ENCODE data around the gene RBBP5.

DNA sequence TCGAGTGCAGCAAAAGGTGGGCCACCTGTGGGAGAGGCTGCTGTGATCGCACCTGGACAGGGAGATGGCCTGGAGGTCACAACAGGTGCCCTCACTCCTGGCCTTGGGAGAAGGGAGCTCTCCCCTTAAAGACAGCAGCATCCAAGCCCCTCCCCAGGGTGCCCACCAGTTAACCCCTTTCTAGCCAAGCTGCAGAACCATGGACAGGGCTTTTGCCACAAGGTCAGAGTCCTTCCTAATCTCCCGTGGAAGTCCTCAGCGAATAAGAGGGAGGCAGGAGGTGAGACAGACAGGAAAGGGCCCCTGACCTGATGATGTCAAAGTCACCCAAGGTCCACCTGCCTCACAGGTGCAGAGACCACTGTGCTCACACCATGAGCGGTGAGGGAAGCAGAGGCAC lies 77.0 kb downstream of the RBBP5 start:
- TF ChIP-seq, protein P1, sequence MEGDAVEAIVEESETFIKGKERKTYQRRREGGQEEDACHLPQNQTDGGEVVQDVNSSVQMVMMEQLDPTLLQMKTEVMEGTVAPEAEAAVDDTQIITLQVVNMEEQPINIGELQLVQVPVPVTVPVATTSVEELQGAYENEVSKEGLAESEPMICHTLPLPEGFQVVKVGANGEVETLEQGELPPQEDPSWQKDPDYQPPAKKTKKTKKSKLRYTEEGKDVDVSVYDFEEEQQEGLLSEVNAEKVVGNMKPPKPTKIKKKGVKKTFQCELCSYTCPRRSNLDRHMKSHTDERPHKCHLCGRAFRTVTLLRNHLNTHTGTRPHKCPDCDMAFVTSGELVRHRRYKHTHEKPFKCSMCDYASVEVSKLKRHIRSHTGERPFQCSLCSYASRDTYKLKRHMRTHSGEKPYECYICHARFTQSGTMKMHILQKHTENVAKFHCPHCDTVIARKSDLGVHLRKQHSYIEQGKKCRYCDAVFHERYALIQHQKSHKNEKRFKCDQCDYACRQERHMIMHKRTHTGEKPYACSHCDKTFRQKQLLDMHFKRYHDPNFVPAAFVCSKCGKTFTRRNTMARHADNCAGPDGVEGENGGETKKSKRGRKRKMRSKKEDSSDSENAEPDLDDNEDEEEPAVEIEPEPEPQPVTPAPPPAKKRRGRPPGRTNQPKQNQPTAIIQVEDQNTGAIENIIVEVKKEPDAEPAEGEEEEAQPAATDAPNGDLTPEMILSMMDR (IDR thresholded peaks at IDR 0.05), result no peak
- TF ChIP-seq POLR2A (IDR thresholded peaks at IDR 0.05; ENCODE audit: low read depth), result no peak
- no peak for TF ChIP-seq POLR2AphosphoS5 (IDR thresholded peaks at IDR 0.05)
- TF ChIP-seq EP300 (IDR thresholded peaks at IDR 0.05), result no peak

All from esophagus muscularis mucosa (tissue), 4 donors.